ENCODE data around the gene BICRA.
"Not testable (repeated sequence)": the region's sequence is repeated elsewhere in the genome, so short reads cannot be mapped to it uniquely, and the experiment has no call there.

BICRA gene

GRCh38 chr19:47633996-47634395 is 25.1 kb downstream of the BICRA start:
- no peak for FAIRE-seq
- TF ChIP-seq, protein P1, sequence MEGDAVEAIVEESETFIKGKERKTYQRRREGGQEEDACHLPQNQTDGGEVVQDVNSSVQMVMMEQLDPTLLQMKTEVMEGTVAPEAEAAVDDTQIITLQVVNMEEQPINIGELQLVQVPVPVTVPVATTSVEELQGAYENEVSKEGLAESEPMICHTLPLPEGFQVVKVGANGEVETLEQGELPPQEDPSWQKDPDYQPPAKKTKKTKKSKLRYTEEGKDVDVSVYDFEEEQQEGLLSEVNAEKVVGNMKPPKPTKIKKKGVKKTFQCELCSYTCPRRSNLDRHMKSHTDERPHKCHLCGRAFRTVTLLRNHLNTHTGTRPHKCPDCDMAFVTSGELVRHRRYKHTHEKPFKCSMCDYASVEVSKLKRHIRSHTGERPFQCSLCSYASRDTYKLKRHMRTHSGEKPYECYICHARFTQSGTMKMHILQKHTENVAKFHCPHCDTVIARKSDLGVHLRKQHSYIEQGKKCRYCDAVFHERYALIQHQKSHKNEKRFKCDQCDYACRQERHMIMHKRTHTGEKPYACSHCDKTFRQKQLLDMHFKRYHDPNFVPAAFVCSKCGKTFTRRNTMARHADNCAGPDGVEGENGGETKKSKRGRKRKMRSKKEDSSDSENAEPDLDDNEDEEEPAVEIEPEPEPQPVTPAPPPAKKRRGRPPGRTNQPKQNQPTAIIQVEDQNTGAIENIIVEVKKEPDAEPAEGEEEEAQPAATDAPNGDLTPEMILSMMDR (IDR thresholded peaks at IDR 0.05; ENCODE audit: insufficient read depth, missing control alignments): no peak
- DNase-seq (ENCODE audit: insufficient read length, low spot score): no peak

- not testable (repeated sequence) for DNase-seq (ENCODE audit: insufficient read length, low spot score); FAIRE-seq
Observed at GRCh38 chr19:47635152-47635754, 26.3 kb downstream of the BICRA start.

DNA sequence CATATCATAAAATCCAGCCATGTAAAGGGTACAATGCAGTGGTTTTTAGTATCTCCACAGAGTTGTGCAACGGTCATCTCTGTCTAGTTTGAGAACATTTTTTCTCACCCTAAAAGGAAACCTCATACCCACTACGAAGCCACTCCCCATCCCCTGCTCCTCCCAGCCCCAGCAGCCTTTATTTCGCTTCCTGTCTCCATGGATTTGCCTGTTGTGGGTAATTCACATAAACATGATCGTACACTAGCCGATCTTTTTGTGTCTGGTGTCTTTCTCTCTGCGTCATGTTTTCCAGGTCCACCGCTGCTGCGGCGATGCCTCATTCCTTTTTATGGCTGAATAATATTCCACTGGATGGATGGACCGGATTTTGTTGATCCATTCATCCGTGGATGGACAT is 28.6 kb downstream of the BICRA start:
- no peak for FAIRE-seq
- TF ChIP-seq, protein P1 (IDR thresholded peaks at IDR 0.05; ENCODE audit: insufficient read depth, missing control alignments): no peak
- no peak for DNase-seq (ENCODE audit: insufficient read length, low spot score)

DNA sequence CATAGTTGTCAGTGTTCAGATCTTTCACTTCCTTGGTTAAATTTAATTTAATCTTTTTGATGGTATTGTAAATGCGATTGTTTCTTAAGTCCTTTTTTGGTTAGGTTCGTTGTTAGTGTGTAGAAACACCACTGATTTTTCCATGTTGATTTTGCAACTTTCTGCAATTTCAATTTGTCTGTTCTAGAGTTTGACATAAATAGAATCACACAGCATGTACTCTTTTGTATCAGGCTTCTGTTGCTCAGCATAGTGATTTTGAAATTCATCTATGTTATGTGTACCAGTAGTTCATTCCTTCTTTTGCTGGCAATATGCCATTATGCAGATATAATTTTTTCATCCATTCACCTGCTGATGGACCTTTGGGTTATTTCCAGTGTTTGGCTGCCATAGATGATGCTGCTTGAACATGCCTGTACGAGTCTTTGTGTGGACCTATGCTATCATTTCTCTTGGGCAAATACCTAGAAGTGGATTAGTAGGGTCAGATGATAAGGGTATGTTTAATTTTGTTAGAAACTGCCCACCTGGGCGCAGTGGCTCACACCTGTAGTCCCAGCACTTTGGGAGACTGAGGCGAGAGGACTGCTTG is 33.1 kb downstream of the BICRA start:
- FAIRE-seq (no peak), DNase-seq (ENCODE audit: insufficient read length, low spot score) (no peak)
- TF ChIP-seq, protein P1 (IDR thresholded peaks at IDR 0.05; ENCODE audit: insufficient read depth, missing control alignments): no peak

DNA sequence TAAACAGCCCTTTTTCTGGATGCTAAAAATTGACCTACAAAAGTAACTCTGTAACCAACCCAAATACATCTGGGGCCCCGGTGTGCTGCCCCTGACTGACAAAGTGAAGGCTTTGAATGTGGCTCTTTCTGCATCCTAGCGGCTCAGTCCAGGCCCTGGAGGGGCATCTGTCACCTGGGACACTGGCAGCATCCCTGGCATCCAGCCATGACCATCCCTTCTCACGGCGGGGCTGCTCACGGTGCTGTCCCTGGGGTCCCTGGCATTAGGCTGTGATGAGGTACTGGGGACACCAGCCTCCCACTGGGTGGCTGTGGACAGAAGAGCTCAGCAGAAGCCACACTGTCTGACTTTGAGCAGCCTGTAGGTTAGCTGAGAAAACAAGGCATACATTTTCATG is 34.3 kb downstream of the BICRA start:
- DNase-seq (ENCODE audit: insufficient read length, low spot score): no peak
- TF ChIP-seq, protein P1 (IDR thresholded peaks at IDR 0.05; ENCODE audit: insufficient read depth, missing control alignments): no peak
- no peak for FAIRE-seq

DNA sequence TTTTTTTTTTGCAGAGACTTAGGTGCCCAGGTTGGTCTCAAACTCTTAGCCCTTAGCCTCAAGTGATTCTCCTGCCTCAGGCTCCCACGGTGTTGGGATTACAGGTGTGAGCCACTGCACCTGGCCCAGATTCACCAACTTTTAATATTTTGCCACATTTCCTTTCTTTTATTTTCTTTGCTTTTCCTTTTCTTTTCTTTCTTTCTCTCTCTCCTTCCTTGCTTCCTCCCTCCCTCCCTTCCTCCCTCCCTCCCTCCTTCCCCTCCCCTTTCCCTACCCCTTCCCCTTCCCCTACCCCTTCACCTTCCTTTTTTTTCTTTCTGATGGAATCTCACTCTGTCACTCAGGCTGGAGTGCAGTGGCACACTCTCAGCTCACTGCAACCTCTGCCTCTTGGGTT is 35.3 kb downstream of the BICRA start:
- DNase-seq (ENCODE audit: insufficient read length, low spot score) (no peak), FAIRE-seq (no peak)
- TF ChIP-seq, protein P1 (IDR thresholded peaks at IDR 0.05; ENCODE audit: insufficient read depth, missing control alignments): no peak

DNA sequence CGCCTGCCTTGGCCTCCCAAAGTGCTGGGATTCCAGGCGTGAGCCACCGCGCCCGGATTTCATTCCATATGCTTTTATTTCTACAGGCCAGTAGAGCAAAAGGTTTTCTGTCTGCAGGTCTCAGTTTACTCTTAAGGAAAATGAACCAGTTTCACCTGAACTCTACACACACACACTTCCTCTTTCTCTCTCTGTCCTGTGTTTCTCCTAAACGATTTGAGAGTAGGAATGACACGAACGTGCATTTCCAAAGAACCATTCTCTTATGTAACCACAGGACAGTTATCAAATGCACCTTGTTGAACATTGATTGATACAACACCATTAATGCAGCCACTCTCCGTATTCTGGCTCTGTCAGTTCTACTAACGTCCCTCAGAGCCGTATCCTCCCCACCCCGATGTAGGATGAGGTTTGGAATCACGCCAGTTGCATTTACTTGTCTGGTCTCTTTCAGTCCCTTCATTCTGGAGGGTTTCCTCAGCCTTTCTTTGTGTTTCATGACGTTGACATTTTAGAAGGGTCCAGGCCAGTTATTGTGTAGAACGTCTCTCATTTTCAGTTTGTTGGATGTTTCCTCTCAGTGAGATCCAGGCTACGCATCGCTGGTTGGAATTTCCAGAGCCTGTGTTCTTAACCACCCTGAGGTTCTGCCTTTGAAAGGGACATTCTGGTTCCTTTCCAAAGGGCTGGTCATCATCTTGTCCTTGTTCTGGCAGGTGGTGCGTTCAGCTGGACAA is 36.0 kb downstream of the BICRA start:
- no peak for FAIRE-seq
- TF ChIP-seq, protein P1 (IDR thresholded peaks at IDR 0.05; ENCODE audit: insufficient read depth, missing control alignments): no peak
- no peak for DNase-seq (ENCODE audit: insufficient read length, low spot score)
